DOHH2 (cell line): Measurements from ENCODE around the gene ST3GAL5.

ENCODE experiments used
- H3F3A ChIP-seq: fragments of 200-600 bp; sonication (generic), shearing (Covaris generic); 2 replicates; pipeline ENCODE4 v1.6.0; 2016; ENCODE audit warnings: antibody characterized with exemption, mild to moderate bottlenecking; ENCODE audit not compliant: control insufficient read depth, insufficient read depth
- H3K27ac ChIP-seq: fragments of 200-600 bp; sonication (generic); 2 replicates; pipeline ENCODE4 v1.5.1; 2014; ENCODE audit warnings: low read depth, mild to moderate bottlenecking, low read length, moderate library complexity
- H3K27me3 ChIP-seq: fragments of 200-600 bp; sonication (generic); 2 replicates; pipeline ENCODE4 v1.6.1; 2014; ENCODE audit warnings: mild to moderate bottlenecking, low read length, mixed read lengths; ENCODE audit not compliant: control insufficient read depth
- H3K36me3 ChIP-seq: fragments of 200-600 bp; sonication (generic); 2 replicates; pipeline ENCODE4 v1.6.1; 2014; ENCODE audit warnings: mild to moderate bottlenecking, low read length, moderate library complexity, mixed read lengths; ENCODE audit not compliant: control insufficient read depth
- H3K4me1 ChIP-seq: fragments of 200-600 bp; sonication (generic); 2 replicates; pipeline ENCODE4 v1.6.1; 2014; ENCODE audit warnings: mild to moderate bottlenecking, low read length, mixed read lengths; ENCODE audit not compliant: control insufficient read depth
- H3K4me2 ChIP-seq: fragments of 200-600 bp; sonication (generic); 2 replicates; pipeline ENCODE4 v1.6.0; 2014; ENCODE audit warnings: mild to moderate bottlenecking, low read length, moderate library complexity
- H3K4me3 ChIP-seq: fragments of 200-600 bp; sonication (generic); 2 replicates; pipeline ENCODE4 v1.5.1; 2014; ENCODE audit warnings: mild to moderate bottlenecking, low read length, mixed read lengths
- H3K79me2 ChIP-seq: fragments of 200-600 bp; sonication (generic); 2 replicates; pipeline ENCODE4 v1.6.1; 2014; ENCODE audit warnings: mild to moderate bottlenecking, low read length, mixed read lengths; ENCODE audit not compliant: control insufficient read depth
- H3K9me2 ChIP-seq: fragments of 200-600 bp; sonication (generic); replicated peaks from 2 replicates; pipeline ENCODE4 v1.6.1; 2014; ENCODE audit warnings: mild to moderate bottlenecking, low read length, mixed read lengths; ENCODE audit not compliant: control insufficient read depth
- H3K9me3 ChIP-seq: fragments of 200-600 bp; sonication (generic); 2 replicates; pipeline ENCODE4 v1.6.1; 2014; ENCODE audit warnings: antibody characterized with exemption, low read length, mixed read lengths; ENCODE audit not compliant: control insufficient read depth, insufficient read depth
- H4K20me1 ChIP-seq: fragments of 200-600 bp; sonication (generic); 2 replicates; pipeline ENCODE4 v1.6.0; 2014; ENCODE audit warnings: low read depth, mild to moderate bottlenecking, antibody characterized with exemption, low read length, moderate library complexity; ENCODE audit not compliant: control insufficient read depth, insufficient read depth
- CTCF ChIP-seq: fragments of 200-600 bp; sonication (generic); IDR thresholded peaks from one replicate; pipeline ENCODE4 v1.5.1; 2014; ENCODE audit warnings: antibody characterized with exemption, mild to moderate bottlenecking, low read depth, low read length; ENCODE audit not compliant: poor library complexity, severe bottlenecking
- EZH2phosphoT487 ChIP-seq: fragments of 200-600 bp; sonication (generic); IDR thresholded peaks from 2 replicates; pipeline ENCODE4 v1.6.1; 2017; ENCODE audit warnings: borderline replicate concordance, mild to moderate bottlenecking, antibody characterized with exemption, low read length, moderate library complexity, mixed read lengths

The ST3GAL5 gene

GRCh38 chr2:85925216-85925671 lies 36.5 kb upstream of the ST3GAL5 start:
- H3K27me3 ChIP-seq = peaks cover 14% of the 10 kb centered on the region; the same call in 1 of the 2 replicates

GRCh38 chr2:85924522-85924921 lies 35.7 kb upstream of the ST3GAL5 start:
- TF ChIP-seq EZH2phosphoT487 = no peak
- TF ChIP-seq CTCF = no peak
- Histone ChIP-seq H3K27me3 (peaks cover 14% of the 10 kb centered on the region; the same call in 1 of the 2 replicates), H3K79me2 (no peaks in the 10 kb centered on the region), H3K9me3 (no peaks in the 10 kb centered on the region), H3K4me1 (no peaks in the 10 kb centered on the region), H4K20me1 (no peaks in the 10 kb centered on the region), H3K36me3 (no peaks in the 10 kb centered on the region), H3K4me2 (no peak overlapping the region), H3K9me2 (no peaks in the 10 kb centered on the region), H3K27ac (no peak overlapping the region), H3K4me3 (no peak overlapping the region), H3F3A (no peaks in the 10 kb centered on the region)

More at GRCh38 chr2:85925216-85925671, 36.5 kb upstream of the ST3GAL5 start:
- Histone ChIP-seq H4K20me1 (no peaks in the 10 kb centered on the region), H3K4me3 (no peak overlapping the region), H3F3A (no peaks in the 10 kb centered on the region), H3K9me2 (no peaks in the 10 kb centered on the region), H3K27ac (no peak overlapping the region), H3K4me2 (no peak overlapping the region), H3K9me3 (no peaks in the 10 kb centered on the region), H3K4me1 (no peaks in the 10 kb centered on the region), H3K79me2 (no peaks in the 10 kb centered on the region), H3K36me3 (no peaks in the 10 kb centered on the region)
- no peak for TF ChIP-seq CTCF
- TF ChIP-seq EZH2phosphoT487 = no peak

- Histone ChIP-seq H3K4me1 (no peaks in the 10 kb centered on the region), H3K36me3 (no peaks in the 10 kb centered on the region), H3K27ac (no peak overlapping the region)
These were observed 33.4 kb upstream of the ST3GAL5 start for GRCh38 chr2:85922199-85922598.

More at GRCh38 chr2:85922199-85922598, 33.4 kb upstream of the ST3GAL5 start:
- Histone ChIP-seq H3K9me3 (no peaks in the 10 kb centered on the region), H3K4me3 (no peak overlapping the region), H3K4me2 (no peak overlapping the region), H3K27me3 (peaks cover 14% of the 10 kb centered on the region; the same call in 1 of the 2 replicates), H3K9me2 (no peaks in the 10 kb centered on the region), H3K79me2 (no peaks in the 10 kb centered on the region), H3F3A (no peaks in the 10 kb centered on the region), H4K20me1 (no peaks in the 10 kb centered on the region)
- no peak for TF ChIP-seq EZH2phosphoT487
- TF ChIP-seq CTCF = no peak
